Activated B cell treated with CpG ODN at 0.5 μM for 24 hours (primary cell): Measurements from ENCODE around the gene RAPH1. TPM values are rescaled to one million over a fixed set of nuclear protein-coding genes. Genes with fewer than 3 reads are reported as not detected.

Experiments used
- ATAC-seq: fragments of 200-7000 bp; cut with Tn5 transposase; one replicate; pipeline ENCODE4 v1.10.0; 2021; ENCODE audit warnings: low read depth, mild to moderate bottlenecking, moderate library complexity
- CTCF ChIA-PET: fragments of 350-600 bp; sonication (Branson Sonifier 250); formaldehyde crosslinking; loops from one replicate; lab custom pipeline; 2021; ENCODE audit warnings: antibody characterized with exemption; lab: Charles Lee
- POLR2A ChIA-PET: fragments of 350-600 bp; sonication (Branson Sonifier 250); formaldehyde crosslinking; loops from one replicate; lab custom pipeline; 2021; ENCODE audit warnings: antibody characterized with exemption; lab: Charles Lee
- DNase-seq: peaks from one replicate; pipeline ENCODE4 v3.0.0; 2022
- H3K27ac Mint-ChIP-seq: one replicate; pipeline ENCODE4 v1.8.0; 2020; ENCODE audit warnings: mixed read lengths
- H3K27me3 Mint-ChIP-seq: one replicate; pipeline ENCODE4 v1.8.0; 2021; ENCODE audit warnings: mixed read lengths
- H3K36me3 Mint-ChIP-seq: one replicate; pipeline ENCODE4 v1.8.0; 2021; ENCODE audit warnings: low read depth, mixed read lengths
- H3K4me1 Mint-ChIP-seq: one replicate; pipeline ENCODE4 v1.8.0; 2021; ENCODE audit warnings: mixed read lengths
- H3K4me3 Mint-ChIP-seq: one replicate; pipeline ENCODE4 v1.8.0; 2020; ENCODE audit warnings: mild to moderate bottlenecking, mixed read lengths
- H3K9me3 Mint-ChIP-seq: one replicate; pipeline ENCODE4 v1.8.0; 2020; ENCODE audit warnings: mixed read lengths
- CTCF ChIP-seq: fragments of 200-600 bp; IDR thresholded peaks from one replicate; pipeline ENCODE4 v1.8.0; 2022; ENCODE audit warnings: antibody characterized with exemption, mild to moderate bottlenecking
- intact Hi-C: fragments of 100-400 bp; cut with micrococcal nuclease; formaldehyde crosslinking; loops from one replicate; pipeline ENCODE4 v1.15.1; 2024
- total RNA-seq: library from RNA; stranded (reverse); gene quantifications from 2 replicates; pipeline ENCODE4 v1.2.3, GENCODE V29; 2022

Gene RAPH1
- total RNA-seq, 1 donor from 2014 or later: 0.11 TPM

GRCh38 chr2:203582468-203582867 lies 47.4 kb upstream of the RAPH1 start:
- TF ChIP-seq CTCF: no peak

GRCh38 chr2:203580844-203581243 lies 45.7 kb upstream of the RAPH1 start:
- intact Hi-C loops: no loop called here

More at GRCh38 chr2:203582468-203582867, 47.4 kb upstream of the RAPH1 start:
- H3K27ac Mint-ChIP-seq: no peak overlapping the region
- ChIA-PET POLR2A (no interaction called here), CTCF (no interaction called here)
- ATAC-seq (no peak), DNase-seq (no peak)
- no peaks in the 10 kb centered on the region for H3K9me3 Mint-ChIP-seq
- intact Hi-C loops: no loop called here
- no peaks in the 10 kb centered on the region for H3K36me3 Mint-ChIP-seq
- peaks cover 2% of the 10 kb centered on the region for H3K4me1 Mint-ChIP-seq
- H3K27me3 Mint-ChIP-seq: peaks cover 55% of the 10 kb centered on the region
- no peak overlapping the region for H3K4me3 Mint-ChIP-seq

GRCh38 chr2:203579730-203580129 lies 44.6 kb upstream of the RAPH1 start:
- H3K27ac Mint-ChIP-seq: no peak overlapping the region
- DNase-seq (no peak), ATAC-seq (no peak)
- H3K36me3 Mint-ChIP-seq: no peaks in the 10 kb centered on the region
- TF ChIP-seq CTCF: no peak
- H3K4me1 Mint-ChIP-seq: peaks cover 2% of the 10 kb centered on the region
- POLR2A ChIA-PET: no interaction called here
- no peak overlapping the region for H3K4me3 Mint-ChIP-seq
- intact Hi-C loops: no loop called here
- peaks cover 50% of the 10 kb centered on the region for H3K27me3 Mint-ChIP-seq
- peaks cover 3% of the 10 kb centered on the region for H3K9me3 Mint-ChIP-seq
- CTCF ChIA-PET: no interaction called here

More at GRCh38 chr2:203580844-203581243, 45.7 kb upstream of the RAPH1 start:
- ChIA-PET POLR2A (no interaction called here), CTCF (no interaction called here)
- Mint-ChIP-seq H3K27ac (no peak overlapping the region), H3K9me3 (peaks cover 3% of the 10 kb centered on the region), H3K4me3 (no peak overlapping the region), H3K4me1 (peaks cover 2% of the 10 kb centered on the region), H3K27me3 (peaks cover 49% of the 10 kb centered on the region), H3K36me3 (no peaks in the 10 kb centered on the region)
- no peak for TF ChIP-seq CTCF
- no peak for DNase-seq
- no peak for ATAC-seq

- ATAC-seq: no peak
- Mint-ChIP-seq H3K9me3 (peaks cover 3% of the 10 kb centered on the region), H3K27ac (no peak overlapping the region), H3K27me3 (peaks cover 52% of the 10 kb centered on the region), H3K4me3 (no peak overlapping the region), H3K4me1 (peaks cover 2% of the 10 kb centered on the region), H3K36me3 (no peaks in the 10 kb centered on the region)
- CTCF ChIA-PET: no interaction called here
- POLR2A ChIA-PET: no interaction called here
- no peak for TF ChIP-seq CTCF
- intact Hi-C loops: no loop called here
- no peak for DNase-seq
Observed at GRCh38 chr2:203578759-203579643, 43.9 kb upstream of the RAPH1 start.

GRCh38 chr2:203574824-203575223 lies 39.7 kb upstream of the RAPH1 start:
- DNase-seq (no peak), ATAC-seq (no peak)
- no peak overlapping the region for H3K27ac Mint-ChIP-seq
- POLR2A ChIA-PET: no interaction called here
- no peak for TF ChIP-seq CTCF
- no peaks in the 10 kb centered on the region for H3K36me3 Mint-ChIP-seq
- peaks cover 43% of the 10 kb centered on the region for H3K27me3 Mint-ChIP-seq
- CTCF ChIA-PET: no interaction called here
- intact Hi-C loops: no loop called here
- no peaks in the 10 kb centered on the region for H3K4me1 Mint-ChIP-seq
- H3K9me3 Mint-ChIP-seq: peaks cover 3% of the 10 kb centered on the region
- no peak overlapping the region for H3K4me3 Mint-ChIP-seq
